HG03064 (cell line): ENCODE results near the gene CFAP70.
"Not testable (repeated sequence)": the region's sequence is repeated elsewhere in the genome, so short reads cannot be mapped to it uniquely, and the experiment has no call there.

Source experiments
- ATAC-seq: cut with Tn5 transposase; IDR thresholded peaks from one replicate; pipeline ENCODE4 v1.9.1; 2021; ENCODE audit warnings: low read depth; ENCODE audit not compliant: unreplicated experiment

Gene CFAP70

DNA sequence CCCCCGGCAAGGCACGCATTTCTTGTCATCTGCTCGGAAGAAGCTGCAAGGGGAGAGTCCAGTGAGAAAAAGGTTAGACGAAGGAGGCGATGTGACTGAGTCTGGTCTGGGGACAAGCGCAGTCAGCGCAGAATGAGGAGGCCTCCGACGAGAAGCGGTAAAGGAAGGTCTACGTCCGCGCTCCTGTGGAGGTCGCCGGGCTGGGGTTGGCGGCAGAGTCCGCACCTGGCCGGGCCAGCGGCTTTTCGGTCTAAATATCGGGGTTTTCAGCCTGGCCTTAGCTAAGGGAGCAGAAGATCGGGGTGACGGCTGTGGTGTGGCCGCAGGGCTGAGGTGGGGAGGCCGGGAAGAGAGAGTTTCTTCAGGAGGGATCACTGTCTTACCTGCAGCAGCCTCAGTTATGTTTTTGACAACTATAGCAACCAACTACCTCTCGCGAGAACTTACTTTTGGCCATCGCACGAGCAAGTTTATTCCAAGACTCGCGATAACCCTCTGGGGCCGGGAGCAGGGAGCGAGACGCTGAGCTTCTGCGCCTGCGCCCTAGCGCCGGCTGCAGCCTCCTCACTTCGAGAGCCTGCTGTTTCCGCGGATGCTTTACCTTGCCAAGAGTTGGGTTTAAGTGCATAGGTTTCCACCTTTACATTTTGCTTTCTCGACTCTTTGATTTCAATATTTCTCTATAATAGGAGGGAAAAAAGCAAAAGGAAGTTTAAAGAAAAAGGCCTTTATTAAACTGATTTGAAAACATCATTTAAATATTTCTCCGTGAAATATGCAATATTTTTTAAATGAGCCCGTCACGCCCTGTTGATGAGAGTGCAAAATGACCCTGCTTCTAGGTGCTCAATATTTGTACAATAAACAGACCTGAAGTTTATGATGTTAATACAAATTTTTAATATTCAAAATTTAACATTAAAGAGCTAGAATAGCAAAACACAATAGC is at the start of gene CFAP70:
Gene CFAP70, minus strand, starts transcription at position 534 of the 949 bp plus-strand sequence. CDS start 4,068 bp downstream, outside the sequence.
- peak; percentile 91 for ATAC-seq

GRCh38 chr10:73408061-73408460 is 49.4 kb upstream of the CFAP70 start:
- no peak for ATAC-seq

GRCh38 chr10:73407495-73407894 is 48.8 kb upstream of the CFAP70 start:
- no peak for ATAC-seq

- no peak for ATAC-seq
Measured at GRCh38 chr10:73406846-73407245, 48.2 kb upstream of the CFAP70 start.

GRCh38 chr10:73405556-73405955 is 46.9 kb upstream of the CFAP70 start:
- ATAC-seq, result no peak

GRCh38 chr10:73404690-73405089 is 46.0 kb upstream of the CFAP70 start:
- ATAC-seq, result no peak

DNA sequence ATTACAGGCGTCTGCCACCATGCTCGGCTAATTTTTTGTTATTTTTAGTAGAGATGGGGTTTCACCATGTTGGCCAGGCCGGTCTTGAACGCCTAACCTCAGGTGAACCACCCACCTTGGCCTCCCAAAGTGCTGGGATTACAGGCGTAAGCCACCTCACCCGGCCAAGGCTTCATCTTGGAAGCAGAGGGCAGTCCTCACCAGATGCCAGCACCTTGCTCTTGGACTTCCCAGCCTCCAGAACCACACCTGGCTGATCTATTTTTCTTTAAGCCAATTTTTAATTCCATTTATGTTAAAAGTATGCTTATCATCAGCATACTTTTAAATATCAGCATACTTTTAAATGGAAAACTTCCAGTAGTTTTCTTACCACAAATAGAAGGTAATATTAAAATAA is 43.0 kb upstream of the CFAP70 start:
- no peak for ATAC-seq

DNA sequence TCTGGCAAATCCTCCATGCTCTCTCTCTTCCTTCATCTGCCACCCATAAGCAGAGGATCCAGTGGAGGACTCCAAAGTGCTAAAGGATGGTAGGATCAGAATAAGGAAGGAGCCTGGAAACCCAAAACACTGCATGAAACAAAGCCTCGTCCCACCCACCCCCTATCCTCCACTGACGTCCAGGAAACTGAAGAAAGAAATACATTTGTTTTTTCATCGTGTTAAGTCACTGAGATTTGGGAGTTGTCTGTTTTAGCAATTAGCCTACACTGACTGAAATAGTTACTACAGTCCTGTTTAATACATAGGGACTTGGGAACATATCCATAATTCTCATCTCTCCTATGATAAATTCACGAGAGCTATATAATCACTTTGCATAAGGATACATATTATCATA is 40.4 kb upstream of the CFAP70 start:
- no peak for ATAC-seq

GRCh38 chr10:73398024-73398423 is 39.4 kb upstream of the CFAP70 start:
- no peak for ATAC-seq

GRCh38 chr10:73394325-73394724 is 35.7 kb upstream of the CFAP70 start:
- ATAC-seq, result not testable (repeated sequence)

GRCh38 chr10:73388228-73388627 is 29.6 kb upstream of the CFAP70 start:
- no peak for ATAC-seq

DNA sequence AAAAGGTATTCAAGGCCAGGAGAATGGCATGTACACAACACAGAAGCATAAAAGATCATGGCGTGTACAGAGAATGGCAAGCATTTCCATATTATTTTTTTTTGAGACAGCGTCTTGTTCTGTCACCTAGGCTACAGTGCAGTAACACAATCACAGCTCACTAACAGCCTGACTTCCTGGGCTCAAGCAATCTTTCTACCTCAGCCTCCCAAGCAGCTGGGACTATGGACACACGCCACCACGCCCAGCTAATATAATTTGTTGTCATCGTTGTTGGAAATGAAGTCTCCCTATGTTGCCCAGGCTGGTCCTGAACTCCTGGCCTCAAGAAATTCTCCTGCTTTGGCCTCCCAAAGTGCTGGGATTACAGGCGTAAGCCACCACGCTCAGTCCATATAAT is 27.9 kb upstream of the CFAP70 start:
- no peak for ATAC-seq

DNA sequence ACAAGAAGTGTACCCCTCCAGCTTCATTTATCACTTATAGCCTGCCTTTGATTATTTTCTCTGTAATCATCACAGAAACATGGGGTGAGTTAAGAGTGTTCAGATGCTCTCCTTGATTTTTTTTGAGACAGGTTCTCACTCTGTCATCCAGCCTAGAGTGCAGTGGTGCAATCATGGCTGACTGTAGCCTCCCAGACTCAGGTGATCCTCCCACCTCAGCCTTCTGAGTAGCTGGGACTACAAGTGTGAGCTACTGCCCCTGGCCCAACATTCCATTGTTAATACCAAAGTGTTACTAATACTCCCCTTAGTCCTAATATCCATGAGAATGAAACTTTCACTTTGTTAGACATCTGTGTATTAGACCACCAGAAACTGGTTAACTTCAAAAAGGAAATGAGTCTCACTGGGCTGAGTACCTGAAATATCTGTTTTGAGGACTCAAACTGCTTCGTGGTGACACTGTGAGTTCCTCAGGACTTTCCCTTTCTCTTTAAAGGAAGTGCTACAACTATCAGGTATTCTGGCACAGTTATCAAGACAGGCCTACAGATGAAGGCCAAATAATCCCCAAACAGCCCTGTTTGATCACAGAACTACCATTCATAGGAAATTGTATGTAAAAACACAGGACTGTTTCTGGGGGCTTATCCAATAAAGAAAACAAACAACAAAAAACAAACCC is 20.5 kb upstream of the CFAP70 start:
- no peak for ATAC-seq

DNA sequence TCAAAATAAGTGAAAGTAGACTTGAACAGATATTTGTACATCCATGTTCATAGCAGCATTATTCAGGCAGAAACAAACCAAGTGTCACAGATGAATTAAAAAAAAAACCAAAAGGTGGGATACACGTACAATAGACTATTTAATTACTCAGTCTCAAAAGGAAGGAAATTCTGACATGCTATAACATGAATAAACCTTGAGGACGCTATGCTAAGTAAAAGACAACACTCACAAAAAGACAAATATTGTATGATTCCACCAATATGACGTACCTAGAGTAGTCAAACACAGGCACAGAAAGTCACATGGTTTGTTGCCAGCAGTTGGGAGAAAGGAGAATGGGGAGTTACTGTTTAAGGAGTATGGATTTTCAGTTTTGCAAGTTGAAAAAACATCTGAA is 18.0 kb upstream of the CFAP70 start:
- ATAC-seq, result no peak

- no peak for ATAC-seq
Measured at GRCh38 chr10:73368238-73368637, 9.6 kb upstream of the CFAP70 start.

GRCh38 chr10:73366381-73367298 is 8.0 kb upstream of the CFAP70 start:
- no peak for ATAC-seq

DNA sequence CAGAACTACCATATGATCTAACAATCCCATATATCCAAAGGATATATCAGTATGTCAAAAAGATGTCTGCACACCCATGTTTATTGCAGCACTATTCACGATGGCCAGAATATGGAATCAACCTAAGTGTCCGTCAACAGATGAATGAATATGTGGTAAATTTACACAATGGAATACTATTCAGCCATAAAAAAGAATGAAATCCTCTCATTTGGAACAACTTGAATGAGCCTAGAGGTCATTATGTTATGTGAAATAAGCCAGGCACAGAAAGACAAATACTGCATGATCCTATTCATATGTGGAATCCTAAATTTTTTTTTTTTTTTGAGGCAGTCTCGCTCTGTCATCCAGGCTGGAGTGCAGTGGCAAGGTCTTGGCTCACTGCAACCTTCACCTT is 6.3 kb upstream of the CFAP70 start:
- ATAC-seq, result no peak

GRCh38 chr10:73359492-73359891 is 828 bp upstream of the CFAP70 start:
- ATAC-seq, result no peak

DNA sequence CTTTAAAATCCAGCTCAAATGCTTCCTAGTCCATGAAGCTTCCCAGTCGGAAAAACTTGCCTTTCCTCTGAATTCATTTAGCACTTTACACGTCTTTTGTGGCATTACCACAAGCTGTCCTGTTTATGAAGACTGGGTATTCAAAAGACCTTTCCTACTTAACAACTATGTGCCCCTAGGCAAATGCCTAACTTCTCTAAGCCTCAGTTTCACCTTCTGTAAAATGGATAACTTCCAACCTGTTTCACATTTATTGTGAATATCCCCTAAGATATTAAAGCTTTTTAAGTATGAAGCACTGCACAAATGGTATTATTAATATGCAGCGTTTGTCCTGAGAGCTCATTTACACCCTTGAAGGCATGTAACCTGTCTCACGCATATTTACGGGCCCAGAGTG is 843 bp downstream of the CFAP70 start:
- no peak for ATAC-seq

DNA sequence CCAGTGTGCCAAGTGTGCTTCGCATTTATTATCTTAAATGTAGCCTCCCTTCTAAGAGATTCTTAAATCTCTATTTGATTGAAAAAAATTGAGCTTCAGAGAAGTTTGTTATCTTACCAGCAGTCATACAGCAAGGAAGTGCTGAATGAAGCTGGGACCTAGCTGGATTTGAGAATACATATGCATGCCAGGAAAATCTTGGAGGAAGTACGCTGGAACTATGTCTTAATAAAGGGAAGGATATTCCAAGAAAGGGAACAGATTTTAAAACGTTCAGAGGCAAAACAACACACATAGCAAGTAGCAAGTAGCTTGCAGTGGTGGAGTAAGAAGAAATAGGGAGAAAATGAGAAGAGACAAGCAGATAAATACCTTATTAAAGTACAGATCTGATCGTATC is 1.5 kb downstream of the CFAP70 start:
- no peak for ATAC-seq

GRCh38 chr10:73344269-73344668 is 14.4 kb downstream of the CFAP70 start:
- no peak for ATAC-seq
